Right lobe of liver (tissue), 6 donors: Measurements from ENCODE around the gene DCAF6. TPM values are rescaled to one million over a fixed set of nuclear protein-coding genes. Genes with fewer than 3 reads are reported as not detected.

Experiments
- ATAC-seq, 4 donors: fragments of 200-7000 bp; cut with Tn5 transposase; one replicate each; pipeline ENCODE4 v1.9.1; 2020; ENCODE audit warnings: mild to moderate bottlenecking in 4 of 4, moderate library complexity in 4 of 4
- DNase-seq, 3 donors: peaks; one replicate each; pipeline ENCODE4 v3.0.0-alpha.2; 2020
- H3K27ac ChIP-seq, 3 donors: fragments of 200-600 bp; one replicate each; pipeline ENCODE4 v1.8.0; 2022
- H3K27me3 ChIP-seq, 2 donors: fragments of 200-600 bp; one replicate each; pipeline ENCODE4 v1.8.0; 2022
- H3K36me3 ChIP-seq, 4 donors: fragments of 200-600 bp; sonication (generic) in 1 of 4; one replicate each; pipeline versions ENCODE4 v1.5.1 to v1.8.0; 2017 to 2022; ENCODE audit warnings: control low read depth in 1 of 4
- H3K4me1 ChIP-seq, 4 donors: fragments of 200-600 bp; sonication (generic) in 1 of 4; one replicate each; pipeline versions ENCODE4 v1.5.1 to v1.8.0; 2017 to 2022; ENCODE audit warnings: control low read depth in 1 of 4
- H3K4me3 ChIP-seq, 3 donors: fragments of 200-600 bp; one replicate each; pipeline ENCODE4 v1.8.0; 2022
- H3K9me3 ChIP-seq, 4 donors: fragments of 200-600 bp; sonication (generic) in 1 of 4; one replicate each; pipeline versions ENCODE4 v1.5.1 to v1.8.0; 2017 to 2022; ENCODE audit warnings: control low read depth in 1 of 4
- POLR2A ChIP-seq: fragments of 450-650 bp; IDR thresholded peaks from one replicate; pipeline ENCODE4 v1.6.1; 2017; ENCODE audit warnings: antibody characterized with exemption, mild to moderate bottlenecking
- WGBS: methylation state at CpG from one replicate; pipeline ENCODE4 v1.1.6; 2018; ENCODE audit warnings: low coverage, low lambda C conversion rate; ENCODE audit not compliant: insufficient coverage; ENCODE audit errors: missing lambda C conversion rate; 5-methylcytosine and 5-hydroxymethylcytosine counted together
- intact Hi-C, 2 donors: fragments of 100-400 bp; cut with DNase I; formaldehyde crosslinking; loops; one replicate each; pipeline versions ENCODE4 v1.11.2 to v1.14.1; 2022
- total RNA-seq, 6 experiments: library from RNA; depleted of rRNA in 2 of 6; stranded (reverse); fragments of >200 nt in 2 of 6; fragmentation: NEBNext Ultra II Directional in 3 of 6; extraction: Animal tissue kit (Norgen Biotek cat#: 25700) in 3 of 6; gene quantifications; one replicate each; pipeline versions ENCODE4 v1.1.0 to v1.2.4, GENCODE V29; 2016 to 2023
- TF ChIP-seq, protein P1 (sequence below), 4 donors: fragments of 200-600 bp in 3 of 4; fragments of 450-650 bp in 1 of 4; IDR thresholded peaks; one replicate each; pipeline versions ENCODE4 v1.5.1 to v1.8.0; 2016 to 2022; ENCODE audit warnings: antibody characterized with exemption in 4 of 4, mild to moderate bottlenecking in 2 of 4
- donor health status: DM: no; HTN: yes; CAD: no.
- donor health status: DM: no; HTN: no; CAD: no.
- donor health status: DM: no; HTN: no; CAD: no.
- donor health status: DM: no; HTN: yes; CAD: no.
- donor health status: DM: no; HTN: yes; CAD: no.

Gene DCAF6
- total RNA-seq, 6 experiments from 2014 or later = 35.8 to 65.9 (median 48.8) TPM

DNA sequence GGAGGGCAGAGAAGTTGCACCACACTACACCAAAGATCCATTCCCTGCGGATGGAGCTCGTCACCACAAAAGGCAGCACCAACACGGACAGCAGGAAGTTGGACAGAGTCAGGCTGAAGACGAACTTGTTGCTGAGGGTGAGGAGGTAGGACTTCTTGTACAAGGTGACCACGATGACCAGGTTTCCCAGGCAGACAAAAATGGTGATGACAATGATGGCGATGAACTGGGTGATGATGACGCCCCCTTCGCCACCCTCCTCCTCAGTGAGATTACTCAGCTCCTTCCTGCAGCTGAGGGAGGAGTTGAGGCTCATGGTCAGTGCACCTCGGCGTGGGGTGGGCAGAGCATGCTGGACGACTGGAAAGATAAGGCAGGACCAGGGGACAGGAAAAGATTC lies 168.1 kb downstream of the DCAF6 start:
- 74% methylated on average over 8 of the region's 11 CpGs for WGBS
- H3K27me3 ChIP-seq = no peaks in the 10 kb centered on the region
- H3K27ac ChIP-seq = no peak overlapping the region
- no peaks in the 10 kb centered on the region for H3K36me3 ChIP-seq
- no peak overlapping the region for H3K4me3 ChIP-seq
- DNase-seq (no peak), ATAC-seq (no peak)
- TF ChIP-seq POLR2A = no peak
- TF ChIP-seq, protein P1, sequence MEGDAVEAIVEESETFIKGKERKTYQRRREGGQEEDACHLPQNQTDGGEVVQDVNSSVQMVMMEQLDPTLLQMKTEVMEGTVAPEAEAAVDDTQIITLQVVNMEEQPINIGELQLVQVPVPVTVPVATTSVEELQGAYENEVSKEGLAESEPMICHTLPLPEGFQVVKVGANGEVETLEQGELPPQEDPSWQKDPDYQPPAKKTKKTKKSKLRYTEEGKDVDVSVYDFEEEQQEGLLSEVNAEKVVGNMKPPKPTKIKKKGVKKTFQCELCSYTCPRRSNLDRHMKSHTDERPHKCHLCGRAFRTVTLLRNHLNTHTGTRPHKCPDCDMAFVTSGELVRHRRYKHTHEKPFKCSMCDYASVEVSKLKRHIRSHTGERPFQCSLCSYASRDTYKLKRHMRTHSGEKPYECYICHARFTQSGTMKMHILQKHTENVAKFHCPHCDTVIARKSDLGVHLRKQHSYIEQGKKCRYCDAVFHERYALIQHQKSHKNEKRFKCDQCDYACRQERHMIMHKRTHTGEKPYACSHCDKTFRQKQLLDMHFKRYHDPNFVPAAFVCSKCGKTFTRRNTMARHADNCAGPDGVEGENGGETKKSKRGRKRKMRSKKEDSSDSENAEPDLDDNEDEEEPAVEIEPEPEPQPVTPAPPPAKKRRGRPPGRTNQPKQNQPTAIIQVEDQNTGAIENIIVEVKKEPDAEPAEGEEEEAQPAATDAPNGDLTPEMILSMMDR (IDR thresholded peaks at IDR 0.05) = no peak
- intact Hi-C loops = no loop called here
- H3K9me3 ChIP-seq = no peaks in the 10 kb centered on the region
- H3K4me1 ChIP-seq = peaks cover 0 to 8% (median 3%) of the 10 kb centered on the region in 4 donors

- no peak for DNase-seq
- Histone ChIP-seq H3K27me3 (no peaks in the 10 kb centered on the region), H3K4me1 (peaks cover 0 to 8% (median 3%) of the 10 kb centered on the region in 4 donors), H3K4me3 (no peak overlapping the region), H3K27ac (no peak overlapping the region), H3K9me3 (no peaks in the 10 kb centered on the region), H3K36me3 (no peaks in the 10 kb centered on the region)
- TF ChIP-seq POLR2A = no peak
- TF ChIP-seq, protein P1 (IDR thresholded peaks at IDR 0.05) = no peak
- ATAC-seq = no peak
- intact Hi-C loops = no loop called here
- WGBS = 85% methylated on average over 6 of the region's 6 CpGs
Observed at GRCh38 chr1:168105846-168106245, 169.4 kb downstream of the DCAF6 start.

GRCh38 chr1:168106274-168106673 lies 169.8 kb downstream of the DCAF6 start:
- 83% methylated on average over 3 of the region's 8 CpGs for WGBS
- H3K9me3 ChIP-seq = no peaks in the 10 kb centered on the region
- intact Hi-C loops = no loop called here
- H3K4me1 ChIP-seq = peaks cover 0 to 8% (median 3%) of the 10 kb centered on the region in 4 donors
- H3K27me3 ChIP-seq = no peaks in the 10 kb centered on the region
- ATAC-seq (no peak), DNase-seq (no peak)
- TF ChIP-seq, protein P1 (IDR thresholded peaks at IDR 0.05) = no peak
- no peak for TF ChIP-seq POLR2A
- no peaks in the 10 kb centered on the region for H3K36me3 ChIP-seq
- no peak overlapping the region for H3K4me3 ChIP-seq
- H3K27ac ChIP-seq = no peak overlapping the region

DNA sequence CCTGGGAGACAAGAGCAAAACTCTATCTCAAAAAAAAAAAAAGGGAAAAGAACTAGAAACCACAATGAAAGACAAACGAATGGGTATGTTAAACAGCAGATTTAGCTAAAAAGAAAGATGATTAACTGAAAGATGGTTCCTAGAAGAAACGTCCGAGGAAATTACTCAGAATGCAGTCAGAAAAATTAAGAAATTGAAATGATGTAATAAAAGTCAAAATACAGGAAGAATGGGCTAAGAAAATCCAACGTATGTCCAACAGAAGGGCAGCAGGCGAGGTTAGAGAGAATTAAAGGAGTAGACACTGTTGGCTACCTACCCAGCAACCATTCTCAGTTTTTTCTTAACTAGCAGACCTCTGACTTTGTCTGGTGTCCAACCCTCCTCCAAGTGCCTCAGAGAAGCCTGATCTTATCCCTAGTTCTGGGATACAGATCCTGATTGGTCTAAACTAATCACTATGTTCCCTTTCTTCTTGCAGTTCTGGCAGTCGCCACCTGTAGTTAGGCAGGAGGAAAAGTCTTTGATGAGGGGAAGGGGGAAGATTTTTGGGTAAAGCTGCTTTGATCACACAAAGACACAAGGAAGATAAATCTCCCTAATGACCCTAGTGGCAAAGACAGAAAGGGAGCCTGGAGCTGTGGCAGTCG lies 174.5 kb downstream of the DCAF6 start:
- Histone ChIP-seq H3K36me3 (no peaks in the 10 kb centered on the region), H3K4me3 (no peak overlapping the region), H3K27ac (no peak overlapping the region), H3K9me3 (no peaks in the 10 kb centered on the region), H3K4me1 (peaks cover 0 to 8% (median 3%) of the 10 kb centered on the region in 4 donors), H3K27me3 (no peaks in the 10 kb centered on the region)
- DNase-seq = no peak
- no peak for TF ChIP-seq POLR2A
- TF ChIP-seq, protein P1 (IDR thresholded peaks at IDR 0.05) = no peak
- ATAC-seq = no peak
- intact Hi-C loops = loop anchor here in 1 of 2 donors (10.0 kb wide), 1 partner anchor 214 kb away; no protein-coding TSS in a partner anchor
- 80% methylated on average over 7 of the region's 7 CpGs for WGBS
